RPMI7951 (cell line): ENCODE data around the gene PIK3C3. TPM values are rescaled to one million over a fixed set of nuclear protein-coding genes. Genes with fewer than 3 reads are reported as not detected.

ENCODE experiments used
- DNase-seq: peaks from one replicate; pipeline ENCODE4 v3.0.0-alpha.2; 2012; ENCODE audit warnings: low read depth
- total RNA-seq: library from RNA; depleted of rRNA; stranded (reverse); fragments of >200 nt; shearing (Covaris generic); gene quantifications from 2 replicates; pipeline ENCODE4 v1.2.3, GENCODE V29; 2014

PIK3C3 gene
- total RNA-seq, 1 experiment from 2014 or later: 43.0 TPM

DNA sequence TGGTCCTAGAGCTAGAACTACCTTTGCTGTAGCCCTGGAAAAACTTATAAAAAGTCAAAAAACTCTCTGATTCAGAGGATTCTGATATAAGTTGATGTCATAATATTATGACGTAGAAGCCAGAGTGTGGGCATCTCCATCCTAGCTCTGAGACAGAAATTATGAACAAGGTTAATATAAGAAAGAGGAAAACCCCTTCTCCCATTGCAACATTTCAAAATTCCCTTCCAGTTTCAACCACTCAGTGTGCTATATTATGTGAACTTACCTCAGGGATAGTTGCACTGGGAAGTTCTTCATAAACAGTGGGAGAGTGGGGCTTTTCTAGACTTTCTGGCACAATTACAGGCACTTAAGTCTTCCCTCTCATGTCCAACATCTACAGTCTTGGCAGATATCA lies 171.6 kb downstream of the PIK3C3 start:
- no peak for DNase-seq

DNA sequence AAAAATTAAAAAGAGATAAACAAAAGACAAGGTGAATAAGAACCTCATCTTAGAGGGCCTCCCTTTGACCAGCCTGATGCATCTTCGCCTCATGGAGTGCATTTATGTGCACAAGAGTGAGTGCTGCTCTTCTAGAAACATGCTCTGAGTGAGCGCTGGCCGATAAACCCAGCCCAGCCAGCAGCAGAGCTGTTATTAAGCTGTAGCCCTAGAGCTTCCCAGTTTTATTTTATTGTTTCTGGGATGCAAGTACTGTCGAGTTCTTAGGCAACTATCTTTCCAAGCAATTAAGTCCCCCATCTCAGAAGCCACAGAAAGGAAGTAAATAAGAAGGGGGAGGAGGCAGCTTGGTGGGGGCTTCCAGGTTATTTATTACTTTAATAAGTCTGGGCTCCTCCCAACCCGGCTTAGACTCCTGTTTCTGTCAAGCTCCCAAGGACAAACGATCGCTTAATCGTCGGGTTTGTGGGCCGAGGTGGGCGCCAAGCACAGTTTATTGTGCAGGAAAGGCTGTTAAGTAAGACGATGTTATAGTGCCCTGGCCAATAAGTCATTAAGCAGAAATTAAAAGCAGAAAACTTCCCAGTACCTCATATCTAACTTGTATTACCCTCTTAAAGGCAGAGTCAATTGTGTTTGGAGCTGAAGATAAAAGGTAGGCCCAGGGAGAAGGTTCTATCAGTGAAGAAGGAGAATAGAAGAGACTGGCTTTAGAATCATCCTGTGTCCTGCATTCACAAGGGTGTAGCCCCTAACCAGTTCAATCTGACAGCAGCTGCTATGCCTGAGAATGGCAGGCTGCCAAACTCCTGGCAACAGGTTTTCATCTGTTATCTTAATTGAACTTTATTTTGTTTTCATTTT lies 176.3 kb downstream of the PIK3C3 start:
- no peak for DNase-seq

DNA sequence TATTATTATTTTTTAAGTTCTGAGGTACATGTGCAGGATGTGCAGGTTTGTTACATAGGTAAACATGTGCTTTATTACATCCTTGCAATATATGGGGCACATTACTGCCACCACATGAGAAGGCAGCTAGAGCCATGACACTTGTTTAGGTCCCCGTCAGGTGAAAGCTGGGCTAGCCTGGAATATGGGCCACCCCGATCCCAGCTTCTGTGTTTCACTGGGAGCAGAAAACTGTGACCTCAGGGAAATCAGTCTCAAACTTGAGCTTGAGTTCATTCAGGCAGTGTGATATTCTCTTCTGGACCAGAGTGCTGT lies 176.9 kb downstream of the PIK3C3 start:
- no peak for DNase-seq
